ENCODE measurements around the gene RNU1-3. TPM values are rescaled to one million over a fixed set of nuclear protein-coding genes. Genes with fewer than 3 reads are reported as not detected.
"Not testable (repeated sequence)": the region's sequence is repeated elsewhere in the genome, so short reads cannot be mapped to it uniquely, and the experiment has no call there.

Gene RNU1-3
- total and polyA plus RNA-seq, 2 of the 13 experiments (the other 11 are each of a cell fraction or from before 2014, with no cell fraction given), result under 0.01 to 11,018 TPM

DNA sequence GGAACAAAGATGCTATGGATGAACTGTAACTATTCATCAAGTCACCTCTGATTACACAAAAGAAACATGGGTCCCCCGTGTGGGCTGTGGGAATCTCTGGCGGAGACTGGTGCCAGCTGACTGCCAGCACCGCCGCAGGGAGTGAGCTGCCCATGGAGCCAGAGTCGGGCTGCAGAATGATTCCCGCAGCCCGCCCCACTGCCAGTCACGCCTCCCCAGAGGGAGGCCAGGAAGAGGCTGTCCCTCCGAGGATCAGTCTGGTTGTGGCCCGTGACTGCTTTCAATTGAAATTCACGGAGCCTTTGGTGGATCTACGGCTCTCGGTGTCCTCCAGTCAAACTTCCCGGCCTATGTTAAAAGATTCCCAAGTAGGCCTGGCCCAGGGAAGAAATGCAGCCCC lies 45.8 kb upstream of the RNU1-3 start:
- DNase-seq (ENCODE audit: low spot score); H4K20me1 ChIP-seq (ENCODE audit: insufficient read depth, low read length); H3K4me3 ChIP-seq (replicated peaks in 1 of 3; ENCODE audit: insufficient read depth in 1 of 3, low read depth in 2 of 3, low read length in 3 of 3); H3K36me3 ChIP-seq (replicated peaks in 1 of 2; ENCODE audit: control insufficient read depth in 1 of 2, insufficient read depth in 2 of 2, low read length in 2 of 2); H2AFZ ChIP-seq (ENCODE audit: low read length); H3K9me3 ChIP-seq (ENCODE audit: low read length); intact Hi-C loops (cut with micrococcal nuclease; ENCODE audit: unreplicated experiment); H3K9ac ChIP-seq (ENCODE audit: insufficient read depth, low read depth, low read length); BruUV-seq (replicated peaks); in situ Hi-C loops (cut with HindIII; ENCODE audit: extremely low pct_ligation_motif_present, low pct_unique_long_range_greater_than_20kb); H3K79me2 ChIP-seq (ENCODE audit: insufficient read depth, low read length); H3K27ac ChIP-seq (ENCODE audit: extremely low read length, insufficient read depth, low read length); FAIRE-seq; CTCF ChIA-PET (ENCODE audit: low intra/inter-chr PET ratio, low total read pairs); ATAC-seq; H3K4me1 ChIP-seq (ENCODE audit: insufficient read depth, low read length); POLR2A ChIA-PET; H3K4me2 ChIP-seq (ENCODE audit: low read depth, low read length): not testable (repeated sequence)
- peaks cover 0 to 11% of the 10 kb centered on the region in 2 experiments; a peak in 3 of 5 replicates for H3K27me3 ChIP-seq (ENCODE audit: control insufficient read depth in 1 of 2, insufficient read depth in 2 of 2, low read length in 2 of 2)
- WGBS (ENCODE audit: low lambda C conversion rate), result no CpG with 5 or more reads among the region's 14 CpGs

DNA sequence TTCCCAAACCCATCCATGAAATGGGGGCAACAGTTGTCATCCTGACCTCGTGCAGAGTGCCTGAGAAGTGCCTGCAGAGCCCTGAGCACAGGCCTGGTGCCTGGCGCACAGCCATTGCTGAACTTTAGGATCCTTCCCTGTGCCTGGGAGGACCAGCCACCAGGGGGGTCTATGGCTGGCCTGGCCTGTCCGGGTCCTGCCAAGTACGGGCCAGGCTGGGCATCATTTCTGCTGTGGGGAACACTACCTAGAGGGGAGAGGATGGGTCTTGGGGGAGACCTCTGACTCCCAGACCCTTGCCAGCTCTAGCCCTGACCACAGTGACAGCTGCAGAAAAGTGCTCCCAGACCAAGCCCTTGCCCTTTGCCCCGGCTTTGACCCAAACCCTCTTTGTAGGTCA lies 45.4 kb upstream of the RNU1-3 start:
- not testable (repeated sequence) for H3K4me2 ChIP-seq (ENCODE audit: low read depth, low read length)

GRCh38 chr1:16710618-16711017 lies 43.9 kb upstream of the RNU1-3 start:
- H2AFZ ChIP-seq (ENCODE audit: low read length); FAIRE-seq; H3K79me2 ChIP-seq (ENCODE audit: insufficient read depth, low read length); POLR2A ChIA-PET; BruUV-seq (replicated peaks); in situ Hi-C loops (cut with HindIII; ENCODE audit: extremely low pct_ligation_motif_present, low pct_unique_long_range_greater_than_20kb); H3K36me3 ChIP-seq (replicated peaks in 1 of 2; ENCODE audit: control insufficient read depth in 1 of 2, insufficient read depth in 2 of 2, low read length in 2 of 2); ATAC-seq; H3K4me1 ChIP-seq (ENCODE audit: insufficient read depth, low read length); intact Hi-C loops (cut with micrococcal nuclease; ENCODE audit: unreplicated experiment); H3K27ac ChIP-seq (ENCODE audit: extremely low read length, insufficient read depth, low read length); H3K27me3 ChIP-seq (ENCODE audit: control insufficient read depth in 1 of 2, insufficient read depth in 2 of 2, low read length in 2 of 2); H3K9me3 ChIP-seq (ENCODE audit: low read length); H4K20me1 ChIP-seq (ENCODE audit: insufficient read depth, low read length); DNase-seq (ENCODE audit: low spot score); H3K9ac ChIP-seq (ENCODE audit: insufficient read depth, low read depth, low read length); CTCF ChIA-PET (ENCODE audit: low intra/inter-chr PET ratio, low total read pairs); H3K4me3 ChIP-seq (replicated peaks in 1 of 3; ENCODE audit: insufficient read depth in 1 of 3, low read depth in 2 of 3, low read length in 3 of 3); H3K4me2 ChIP-seq (ENCODE audit: low read depth, low read length): not testable (repeated sequence)
- 55% methylated on average over 5 of the region's 13 CpGs for WGBS (ENCODE audit: low lambda C conversion rate)

More for the DNA sequence above, 45.4 kb upstream of the RNU1-3 start:
- H4K20me1 ChIP-seq (ENCODE audit: insufficient read depth, low read length); BruUV-seq (replicated peaks); H3K4me3 ChIP-seq (replicated peaks in 1 of 3; ENCODE audit: insufficient read depth in 1 of 3, low read depth in 2 of 3, low read length in 3 of 3); H3K79me2 ChIP-seq (ENCODE audit: insufficient read depth, low read length); H2AFZ ChIP-seq (ENCODE audit: low read length); DNase-seq (ENCODE audit: low spot score); H3K9ac ChIP-seq (ENCODE audit: insufficient read depth, low read depth, low read length); intact Hi-C loops (cut with micrococcal nuclease; ENCODE audit: unreplicated experiment); in situ Hi-C loops (cut with HindIII; ENCODE audit: extremely low pct_ligation_motif_present, low pct_unique_long_range_greater_than_20kb); CTCF ChIA-PET (ENCODE audit: low intra/inter-chr PET ratio, low total read pairs); H3K27ac ChIP-seq (ENCODE audit: extremely low read length, insufficient read depth, low read length); H3K4me1 ChIP-seq (ENCODE audit: insufficient read depth, low read length); FAIRE-seq; H3K27me3 ChIP-seq (ENCODE audit: control insufficient read depth in 1 of 2, insufficient read depth in 2 of 2, low read length in 2 of 2); POLR2A ChIA-PET; H3K36me3 ChIP-seq (replicated peaks in 1 of 2; ENCODE audit: control insufficient read depth in 1 of 2, insufficient read depth in 2 of 2, low read length in 2 of 2); H3K9me3 ChIP-seq (ENCODE audit: low read length): not testable (repeated sequence)
- WGBS (ENCODE audit: low lambda C conversion rate), result no CpG with 5 or more reads among the region's 5 CpGs
- ATAC-seq, result peak; percentile 21; the same call in 2 of the 3 replicates

Data from HepG2 (cell line).